DOHH2 (cell line): ENCODE results near the gene FBXO34.
"Not testable (repeated sequence)": the region's sequence is repeated elsewhere in the genome, so short reads cannot be mapped to it uniquely, and the experiment has no call there.

ENCODE experiments used
- EZH2phosphoT487 ChIP-seq: fragments of 200-600 bp; sonication (generic); IDR thresholded peaks from 2 replicates; pipeline ENCODE4 v1.6.1; 2017; ENCODE audit warnings: borderline replicate concordance, mild to moderate bottlenecking, antibody characterized with exemption, low read length, moderate library complexity, mixed read lengths
- TF ChIP-seq, protein P1 (sequence below): fragments of 200-600 bp; sonication (generic); IDR thresholded peaks from one replicate; pipeline ENCODE4 v1.5.1; 2014; ENCODE audit warnings: antibody characterized with exemption, mild to moderate bottlenecking, low read depth, low read length; ENCODE audit not compliant: poor library complexity, severe bottlenecking

GRCh38 chr14:55312379-55313030 lies 41.3 kb downstream of the FBXO34 start:
- TF ChIP-seq, protein P1, sequence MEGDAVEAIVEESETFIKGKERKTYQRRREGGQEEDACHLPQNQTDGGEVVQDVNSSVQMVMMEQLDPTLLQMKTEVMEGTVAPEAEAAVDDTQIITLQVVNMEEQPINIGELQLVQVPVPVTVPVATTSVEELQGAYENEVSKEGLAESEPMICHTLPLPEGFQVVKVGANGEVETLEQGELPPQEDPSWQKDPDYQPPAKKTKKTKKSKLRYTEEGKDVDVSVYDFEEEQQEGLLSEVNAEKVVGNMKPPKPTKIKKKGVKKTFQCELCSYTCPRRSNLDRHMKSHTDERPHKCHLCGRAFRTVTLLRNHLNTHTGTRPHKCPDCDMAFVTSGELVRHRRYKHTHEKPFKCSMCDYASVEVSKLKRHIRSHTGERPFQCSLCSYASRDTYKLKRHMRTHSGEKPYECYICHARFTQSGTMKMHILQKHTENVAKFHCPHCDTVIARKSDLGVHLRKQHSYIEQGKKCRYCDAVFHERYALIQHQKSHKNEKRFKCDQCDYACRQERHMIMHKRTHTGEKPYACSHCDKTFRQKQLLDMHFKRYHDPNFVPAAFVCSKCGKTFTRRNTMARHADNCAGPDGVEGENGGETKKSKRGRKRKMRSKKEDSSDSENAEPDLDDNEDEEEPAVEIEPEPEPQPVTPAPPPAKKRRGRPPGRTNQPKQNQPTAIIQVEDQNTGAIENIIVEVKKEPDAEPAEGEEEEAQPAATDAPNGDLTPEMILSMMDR = not testable (repeated sequence)
- not testable (repeated sequence) for TF ChIP-seq EZH2phosphoT487
